HG02973 (cell line): ENCODE results near the gene DGUOK.

Experiments
- ATAC-seq: cut with Tn5 transposase; IDR thresholded peaks from one replicate; pipeline ENCODE4 v1.9.1; 2021; ENCODE audit warnings: moderate library complexity; ENCODE audit not compliant: unreplicated experiment

Gene DGUOK

GRCh38 chr2:73946666-73947065, 20.0 kb downstream of the DGUOK start:
- ATAC-seq, result no peak

- no peak for ATAC-seq
Measured at GRCh38 chr2:73947412-73948018, 20.8 kb downstream of the DGUOK start.

- no peak for ATAC-seq
Measured at GRCh38 chr2:73949802-73950201, 23.1 kb downstream of the DGUOK start.

- no peak for ATAC-seq
Measured at GRCh38 chr2:73952499-73953446, 26.1 kb downstream of the DGUOK start.

GRCh38 chr2:73956218-73956865, 29.7 kb downstream of the DGUOK start:
- no peak for ATAC-seq

GRCh38 chr2:73961274-73961673, 34.6 kb downstream of the DGUOK start:
- no peak for ATAC-seq

GRCh38 chr2:73961823-73962615, 35.3 kb downstream of the DGUOK start:
- no peak for ATAC-seq

- no peak for ATAC-seq
Measured at GRCh38 chr2:73962798-73963197, 36.1 kb downstream of the DGUOK start.

GRCh38 chr2:73963385-73964120, 36.9 kb downstream of the DGUOK start:
- no peak for ATAC-seq

GRCh38 chr2:73964223-73964622, 37.5 kb downstream of the DGUOK start:
- ATAC-seq, result no peak

- no peak for ATAC-seq
Measured at GRCh38 chr2:73965053-73965452, 38.4 kb downstream of the DGUOK start.

GRCh38 chr2:73968357-73968937, 41.8 kb downstream of the DGUOK start:
- ATAC-seq, result no peak

GRCh38 chr2:73969356-73969755, 42.7 kb downstream of the DGUOK start:
- no peak for ATAC-seq

GRCh38 chr2:73970141-73970803, 43.6 kb downstream of the DGUOK start:
- ATAC-seq, result no peak

- ATAC-seq, result peak; percentile 65
Measured at GRCh38 chr2:73970850-73971471, 44.3 kb downstream of the DGUOK start.

GRCh38 chr2:73971722-73972121, 45.0 kb downstream of the DGUOK start:
- ATAC-seq, result no peak

GRCh38 chr2:73972846-73973245, 46.2 kb downstream of the DGUOK start:
- peak; percentile 40 for ATAC-seq

- ATAC-seq, result no peak
Measured at GRCh38 chr2:73975731-73976130, 49.1 kb downstream of the DGUOK start.

- ATAC-seq, result no peak
Measured at GRCh38 chr2:73976803-73977202, 50.1 kb downstream of the DGUOK start.
